Measurements from ENCODE around the gene CCDC86. TPM values are rescaled to one million over a fixed set of nuclear protein-coding genes. Genes with fewer than 3 reads are reported as not detected.

CCDC86 gene
- total and polyA plus RNA-seq, 2 experiments from 2014 or later = 16.5 to 30.9 TPM

DNA sequence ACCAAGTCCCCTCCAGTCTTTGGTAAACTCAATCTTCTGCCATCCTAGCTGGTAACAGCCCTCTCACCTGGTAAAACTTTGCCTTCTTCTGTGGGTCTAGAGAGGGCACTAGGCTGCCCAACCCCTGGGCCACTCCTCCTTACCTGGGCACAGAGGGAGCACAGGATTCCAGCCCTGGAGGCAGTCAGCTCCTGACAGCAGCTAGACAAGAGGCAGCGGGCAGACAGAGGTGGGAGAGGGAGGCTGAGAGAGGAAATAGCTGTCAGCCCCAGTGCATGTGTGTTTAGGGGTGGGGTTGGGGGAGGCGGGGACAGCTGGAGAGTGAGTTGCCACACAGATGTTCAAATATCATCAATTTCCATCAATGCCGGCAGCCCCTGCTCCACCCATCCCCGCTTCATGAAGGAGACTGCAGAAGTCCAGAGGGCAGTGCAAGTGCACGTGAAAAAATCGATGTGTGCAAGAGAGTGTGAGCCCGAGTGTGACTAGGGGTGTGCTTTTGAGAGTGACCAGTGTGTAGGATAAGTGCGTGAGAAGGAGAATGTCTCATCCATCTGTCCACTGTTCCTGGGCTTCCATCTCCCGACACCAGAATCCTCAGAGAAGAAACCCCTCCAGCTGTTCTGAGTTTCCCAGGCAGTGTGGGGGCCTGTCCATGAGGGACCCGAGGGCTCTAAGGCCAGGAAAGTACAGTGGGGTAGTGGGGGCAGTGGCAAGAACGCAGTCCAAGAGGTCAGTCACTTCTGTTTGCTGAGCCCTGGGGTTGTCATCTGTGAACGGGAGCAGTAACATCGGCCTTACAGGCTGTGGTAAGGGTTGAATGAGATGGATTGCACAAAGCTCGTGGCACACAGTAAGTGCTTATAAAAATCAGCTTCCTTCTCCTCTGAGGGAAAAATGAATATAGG, 14.1 kb downstream of the CCDC86 start, which contains the start of gene PTGDR2:
Gene PTGDR2, minus strand, starts transcription at position 225 of the 908 bp plus-strand sequence. CDS start 2,228 bp downstream, outside the sequence.
- DNase-seq (ENCODE audit: low read depth in 1 of 2, low spot score in 1 of 2) = peak in 1 of 2 donors; percentile 42
- Histone ChIP-seq H3K9me3 (ENCODE audit: low read depth) (no peaks in the 10 kb centered on the region), H3K4me3 (no peak within 1 kb of the TSS), H3K27ac (no peak within 1 kb of the TSS), H3K27me3 (peaks cover 17% of the 10 kb centered on the region), H3K4me1 (ENCODE audit: low read depth) (no peaks in the 10 kb centered on the region), H3K36me3 (no peaks in the 10 kb centered on the region)
- TF ChIP-seq, protein P1, sequence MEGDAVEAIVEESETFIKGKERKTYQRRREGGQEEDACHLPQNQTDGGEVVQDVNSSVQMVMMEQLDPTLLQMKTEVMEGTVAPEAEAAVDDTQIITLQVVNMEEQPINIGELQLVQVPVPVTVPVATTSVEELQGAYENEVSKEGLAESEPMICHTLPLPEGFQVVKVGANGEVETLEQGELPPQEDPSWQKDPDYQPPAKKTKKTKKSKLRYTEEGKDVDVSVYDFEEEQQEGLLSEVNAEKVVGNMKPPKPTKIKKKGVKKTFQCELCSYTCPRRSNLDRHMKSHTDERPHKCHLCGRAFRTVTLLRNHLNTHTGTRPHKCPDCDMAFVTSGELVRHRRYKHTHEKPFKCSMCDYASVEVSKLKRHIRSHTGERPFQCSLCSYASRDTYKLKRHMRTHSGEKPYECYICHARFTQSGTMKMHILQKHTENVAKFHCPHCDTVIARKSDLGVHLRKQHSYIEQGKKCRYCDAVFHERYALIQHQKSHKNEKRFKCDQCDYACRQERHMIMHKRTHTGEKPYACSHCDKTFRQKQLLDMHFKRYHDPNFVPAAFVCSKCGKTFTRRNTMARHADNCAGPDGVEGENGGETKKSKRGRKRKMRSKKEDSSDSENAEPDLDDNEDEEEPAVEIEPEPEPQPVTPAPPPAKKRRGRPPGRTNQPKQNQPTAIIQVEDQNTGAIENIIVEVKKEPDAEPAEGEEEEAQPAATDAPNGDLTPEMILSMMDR (IDR thresholded peaks at IDR 0.05; ENCODE audit: low read depth, low read length) = no peak

DNA sequence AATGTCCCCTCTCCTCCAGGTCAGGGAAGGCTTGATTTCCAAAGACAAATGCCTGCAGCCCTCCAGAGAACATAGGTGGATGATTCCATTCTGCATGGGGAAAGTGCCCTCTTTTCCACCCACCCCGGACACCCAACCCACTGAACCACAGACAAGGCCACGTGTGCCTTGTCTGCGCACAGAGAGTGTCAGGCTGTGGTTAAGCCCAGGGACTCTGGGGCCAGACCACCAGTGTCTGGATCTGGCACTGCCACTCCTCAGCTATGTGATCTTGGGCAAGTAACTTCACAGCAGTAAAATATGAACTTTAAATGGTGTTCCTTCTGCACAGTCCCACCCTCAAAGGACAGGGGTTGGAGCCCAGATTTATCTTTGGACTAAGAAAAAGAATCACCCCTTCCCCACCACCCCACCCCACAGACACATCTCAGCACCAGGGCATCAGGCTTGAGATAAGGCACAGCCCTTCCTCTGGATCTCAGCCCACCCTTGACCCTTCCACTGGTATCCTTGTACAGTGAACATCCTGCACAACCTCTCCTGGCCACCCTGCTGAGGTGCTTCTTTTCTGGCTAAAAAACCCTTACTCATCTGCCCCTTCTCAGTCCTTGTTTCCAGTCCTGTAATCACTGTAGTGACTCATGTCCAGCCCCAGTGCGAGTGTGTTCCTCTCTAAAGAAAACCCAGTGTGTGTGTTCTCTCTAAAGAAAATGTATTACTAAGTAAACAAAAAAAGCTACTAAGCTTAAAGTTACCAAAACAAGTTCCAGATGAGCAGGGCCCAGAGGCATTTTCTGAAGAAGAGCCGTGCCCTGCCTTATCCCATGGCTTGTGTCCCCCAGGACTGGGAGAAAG, 15.7 kb downstream of the CCDC86 start:
- no peak for DNase-seq (ENCODE audit: low read depth in 1 of 2, low spot score in 1 of 2)
- Histone ChIP-seq H3K27ac (no peak overlapping the region), H3K4me3 (no peak overlapping the region), H3K36me3 (no peaks in the 10 kb centered on the region), H3K4me1 (ENCODE audit: low read depth) (no peaks in the 10 kb centered on the region), H3K9me3 (ENCODE audit: low read depth) (no peaks in the 10 kb centered on the region), H3K27me3 (peaks cover 11% of the 10 kb centered on the region)
- TF ChIP-seq, protein P1 (IDR thresholded peaks at IDR 0.05; ENCODE audit: low read depth, low read length) = no peak

DNA sequence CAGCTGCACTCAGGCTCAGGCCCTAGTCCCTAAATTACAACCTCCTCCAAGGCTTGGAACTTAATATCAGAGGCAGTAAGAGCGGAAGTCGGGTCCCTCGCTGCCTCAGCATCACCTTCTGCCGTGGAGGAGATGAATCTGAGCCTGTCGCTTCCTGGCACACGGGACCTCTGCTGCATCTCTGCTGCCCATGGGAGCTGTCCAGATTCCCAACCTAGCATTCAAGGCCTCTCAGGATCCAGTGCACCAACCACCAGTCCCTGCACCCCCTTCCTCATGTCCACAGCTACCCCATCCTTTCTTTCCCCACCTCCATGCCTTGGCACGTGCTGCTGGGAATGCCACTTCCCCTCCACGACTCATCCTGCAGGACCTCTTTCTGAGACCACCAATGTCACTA, 16.3 kb downstream of the CCDC86 start:
- H3K4me3 ChIP-seq = no peak overlapping the region
- H3K27me3 ChIP-seq = peaks cover 6% of the 10 kb centered on the region
- TF ChIP-seq, protein P1 (IDR thresholded peaks at IDR 0.05; ENCODE audit: low read depth, low read length) = no peak
- H3K9me3 ChIP-seq (ENCODE audit: low read depth) = no peaks in the 10 kb centered on the region
- no peaks in the 10 kb centered on the region for H3K36me3 ChIP-seq
- no peaks in the 10 kb centered on the region for H3K4me1 ChIP-seq (ENCODE audit: low read depth)
- no peak overlapping the region for H3K27ac ChIP-seq
- DNase-seq (ENCODE audit: low read depth in 1 of 2, low spot score in 1 of 2) = no peak

DNA sequence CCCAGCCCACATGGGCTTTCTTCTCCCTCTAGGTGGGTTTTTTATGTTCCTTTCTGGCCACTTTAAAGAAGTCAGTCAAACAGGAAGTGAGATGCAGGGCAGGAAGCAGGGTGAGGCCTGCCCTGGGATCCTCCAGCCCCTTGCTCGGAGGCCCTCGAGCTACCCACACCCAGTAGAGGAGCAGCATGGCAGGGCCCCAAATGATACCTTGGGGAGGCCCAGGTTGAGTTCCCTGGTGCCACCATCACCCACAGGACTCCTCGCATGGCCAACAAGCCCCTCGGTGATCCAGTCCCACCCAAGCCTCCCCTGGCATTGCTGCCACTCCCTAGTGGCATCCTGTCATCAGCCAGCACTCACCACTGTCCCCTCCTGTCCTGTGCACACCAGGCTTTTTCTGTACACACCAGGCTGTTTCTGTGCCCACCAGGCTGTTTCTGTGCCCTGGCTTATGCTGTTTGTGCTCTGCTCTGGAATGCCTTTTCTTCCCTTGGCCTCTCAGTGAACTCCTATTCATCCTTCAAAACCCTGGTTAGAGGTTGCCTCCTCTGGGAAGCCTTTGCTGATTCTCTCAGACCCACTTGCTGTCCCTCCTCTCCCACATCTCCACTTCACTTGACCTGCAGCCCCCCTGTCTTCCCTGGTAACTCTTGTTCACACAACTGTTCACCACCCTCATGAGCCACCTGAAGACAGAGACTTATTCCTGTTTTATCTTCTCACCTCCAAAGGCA, 17.0 kb downstream of the CCDC86 start:
- H3K27me3 ChIP-seq = no peaks in the 10 kb centered on the region
- no peaks in the 10 kb centered on the region for H3K9me3 ChIP-seq (ENCODE audit: low read depth)
- H3K4me1 ChIP-seq (ENCODE audit: low read depth) = no peaks in the 10 kb centered on the region
- H3K27ac ChIP-seq = no peak overlapping the region
- no peak overlapping the region for H3K4me3 ChIP-seq
- H3K36me3 ChIP-seq = no peaks in the 10 kb centered on the region
- TF ChIP-seq, protein P1 (IDR thresholded peaks at IDR 0.05; ENCODE audit: low read depth, low read length) = no peak
- DNase-seq (ENCODE audit: low read depth in 1 of 2, low spot score in 1 of 2) = no peak
